Pons (tissue), 1 donor: ENCODE measurements around the gene RPS16.

ENCODE experiments used
- DNase-seq: peaks from one replicate; pipeline ENCODE4 v3.0.0-alpha.2; 2016; ENCODE audit warnings: low spot score

The RPS16 gene

DNA sequence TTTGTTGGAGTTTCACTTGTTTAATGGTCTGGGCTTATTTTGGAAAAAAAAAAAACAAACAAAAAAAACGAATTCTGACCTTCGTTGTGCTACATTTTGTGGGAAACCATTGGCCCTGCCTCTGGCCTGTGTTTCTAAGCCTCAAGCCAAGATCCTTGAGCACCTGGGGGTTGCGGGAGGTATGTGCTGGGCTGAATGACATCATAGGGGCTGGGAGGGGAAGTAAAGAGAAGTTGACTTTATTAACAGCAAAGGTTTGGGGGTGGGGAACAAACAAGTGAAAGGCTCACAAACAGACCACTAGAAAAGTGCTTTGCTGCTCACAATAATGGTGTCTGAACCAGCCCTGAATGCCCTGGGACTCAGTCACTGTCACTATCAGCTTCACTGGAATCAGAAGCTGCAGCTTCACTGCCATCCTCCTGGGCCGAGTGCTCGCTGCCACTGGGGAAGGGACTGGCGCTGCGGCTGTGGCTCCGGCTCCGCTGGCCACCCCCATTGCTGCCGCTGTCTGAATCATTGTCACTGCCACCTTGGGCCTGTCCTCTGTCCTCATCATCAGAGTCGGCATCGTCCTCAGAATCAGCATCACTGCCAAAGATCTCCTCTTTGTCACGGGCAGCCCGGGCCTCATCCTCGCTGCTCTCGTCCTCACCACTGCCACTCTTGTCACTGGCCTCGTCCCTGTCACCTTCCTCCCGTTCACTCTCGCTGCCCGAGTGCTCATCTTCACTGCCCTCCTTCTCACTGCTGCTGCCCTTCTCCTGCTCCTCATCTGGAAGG lies 49.9 kb downstream of the RPS16 start:
- DNase-seq: no peak

DNA sequence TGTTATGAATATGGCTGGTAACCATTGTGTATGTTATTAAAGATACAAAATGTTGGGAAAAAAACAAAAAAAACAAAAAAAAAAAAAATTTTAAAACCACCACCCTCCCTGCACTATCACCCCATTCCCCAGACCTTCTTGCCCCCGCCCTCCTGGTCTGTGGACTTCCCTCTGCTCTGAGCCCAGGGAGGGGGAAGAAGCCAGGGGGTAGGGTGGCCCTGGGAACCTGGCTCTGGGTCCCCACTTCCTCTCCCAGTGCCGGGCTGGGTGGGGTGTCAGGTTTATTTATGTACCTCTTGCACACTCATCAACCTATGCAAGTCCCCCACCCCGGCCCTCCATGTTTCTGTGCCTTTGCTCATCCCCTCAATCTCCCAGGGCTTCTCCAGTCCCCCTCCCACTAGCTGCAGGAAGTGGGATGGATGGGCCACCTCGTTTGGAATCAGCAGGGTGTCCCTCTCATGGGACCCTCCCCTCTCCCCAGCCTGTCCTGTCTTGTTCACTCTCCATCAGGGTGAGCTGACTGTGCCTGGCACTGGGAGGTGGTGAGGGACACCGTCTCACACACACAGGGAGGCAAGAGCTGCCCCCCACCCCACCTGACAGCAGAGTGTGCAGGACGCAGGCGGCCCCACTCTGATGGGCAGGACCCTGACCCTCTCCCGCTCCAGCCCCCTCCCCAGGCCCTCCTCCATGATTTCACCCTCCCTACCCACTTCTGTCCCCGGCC lies 50.7 kb downstream of the RPS16 start:
- DNase-seq: no peak
